ENCODE data around the gene LRBA.
"Not testable (repeated sequence)": the region's sequence is repeated elsewhere in the genome, so short reads cannot be mapped to it uniquely, and the experiment has no call there.

Gene LRBA

DNA sequence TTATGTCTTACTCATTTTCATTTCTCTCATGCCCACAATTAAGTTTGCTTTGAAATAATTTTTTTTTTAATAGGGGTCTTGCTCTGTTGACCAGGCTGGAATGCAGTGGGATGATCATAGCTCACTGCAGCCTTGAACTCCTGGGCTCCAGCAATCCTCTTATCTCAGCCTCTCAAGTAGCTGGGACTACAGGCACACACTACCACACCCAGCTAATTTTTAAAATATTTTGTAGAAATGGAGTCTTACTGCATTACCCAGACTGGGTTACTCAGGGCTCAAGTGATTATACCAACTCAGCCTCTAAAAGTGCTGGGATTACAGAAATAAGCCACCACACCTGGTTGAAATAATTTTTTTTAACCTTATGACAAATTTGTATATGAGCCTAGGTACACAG is 452.3 kb downstream of the LRBA start:
- DNase-seq (ENCODE audit: low read depth) = no peak

DNA sequence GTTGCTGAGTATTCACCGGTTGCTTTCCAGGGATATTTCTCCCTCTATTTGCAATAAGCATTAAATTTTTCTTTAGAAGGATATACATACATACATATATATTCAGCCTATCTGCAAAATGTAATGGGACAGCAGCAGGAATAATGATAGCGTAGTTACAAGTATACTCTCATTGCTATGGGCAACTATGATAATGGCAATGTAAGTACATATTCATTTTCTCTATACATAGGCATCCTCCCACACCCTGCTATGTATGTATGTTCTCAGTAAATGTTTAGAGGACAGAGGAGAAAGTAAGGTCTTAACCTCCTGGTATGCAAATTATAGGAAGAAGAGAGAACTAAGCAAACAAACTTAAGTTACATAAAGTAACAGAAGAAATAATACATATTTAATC is 452.8 kb downstream of the LRBA start:
- DNase-seq (ENCODE audit: low read depth) = no peak

DNA sequence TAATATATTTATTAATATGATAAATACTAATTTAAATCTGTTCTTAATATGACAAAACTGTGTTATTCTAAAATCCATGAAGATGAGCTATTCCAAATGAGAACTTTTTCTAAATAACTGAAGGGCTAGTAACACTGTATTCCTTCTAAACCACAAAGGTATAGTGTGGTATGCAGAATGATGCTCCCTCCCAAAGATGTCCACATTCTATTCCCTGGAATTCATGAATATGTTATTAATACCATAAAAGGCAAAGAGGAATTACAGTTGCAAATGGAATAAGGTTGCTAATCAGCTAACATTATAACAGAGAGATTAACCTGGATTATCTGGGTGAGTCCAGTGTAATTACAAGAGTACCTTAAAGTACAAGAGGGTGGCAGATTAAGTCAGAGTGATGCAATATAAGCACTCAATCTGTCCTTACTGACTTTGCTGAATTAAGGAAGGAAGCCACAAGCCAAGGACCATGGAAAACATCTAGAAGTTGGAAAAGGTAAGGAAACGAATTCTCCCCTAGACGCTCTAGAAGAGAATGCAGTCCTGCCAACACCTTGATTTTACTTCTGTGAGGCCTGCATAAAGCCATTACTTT is 453.8 kb downstream of the LRBA start:
- no peak for DNase-seq (ENCODE audit: low read depth)

- not testable (repeated sequence) for DNase-seq (ENCODE audit: low read depth)
Measured at GRCh38 chr4:150557811-150558210, 457.3 kb downstream of the LRBA start.

- no peak for DNase-seq (ENCODE audit: low read depth)
Measured at GRCh38 chr4:150547154-150547838, 467.8 kb downstream of the LRBA start.

DNA sequence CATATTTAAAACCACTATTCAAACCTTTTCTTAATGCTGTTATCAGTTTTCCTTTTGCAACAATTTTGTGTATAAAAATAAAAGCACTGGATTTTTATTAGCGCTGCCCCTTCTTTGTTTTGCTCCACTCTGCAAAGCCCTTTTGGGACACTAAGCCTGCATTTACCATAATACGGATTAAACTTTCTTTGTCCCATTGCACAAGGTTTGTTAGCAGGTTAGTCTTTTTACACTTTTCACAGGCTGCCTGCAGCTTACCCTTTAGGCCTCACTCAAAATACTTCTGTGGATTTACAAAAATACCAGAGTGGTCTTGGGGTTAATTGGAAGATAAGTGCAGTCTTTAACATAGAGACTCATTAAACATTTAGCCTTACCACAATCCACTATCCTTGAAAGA is 468.8 kb downstream of the LRBA start:
- DNase-seq (ENCODE audit: low read depth) = no peak

DNA sequence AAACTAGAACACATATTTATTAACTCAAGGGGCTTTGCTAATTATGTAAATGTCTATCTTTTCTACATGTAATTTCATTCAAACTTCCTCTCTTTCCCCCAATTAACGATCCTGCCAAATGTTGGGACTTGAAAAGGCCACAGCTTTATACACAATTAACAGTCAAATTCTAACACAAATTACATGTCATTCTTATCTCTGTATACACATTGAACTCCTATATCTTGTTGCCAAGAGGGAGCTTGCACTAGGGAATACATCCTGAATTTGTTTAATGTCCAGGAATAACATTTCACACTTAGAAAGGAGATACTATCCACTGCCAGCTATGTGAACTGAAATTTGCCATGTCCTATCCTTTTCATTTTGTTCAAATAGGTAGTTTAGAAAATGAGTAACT is 472.0 kb downstream of the LRBA start:
- no peak for DNase-seq (ENCODE audit: low read depth)

DNA sequence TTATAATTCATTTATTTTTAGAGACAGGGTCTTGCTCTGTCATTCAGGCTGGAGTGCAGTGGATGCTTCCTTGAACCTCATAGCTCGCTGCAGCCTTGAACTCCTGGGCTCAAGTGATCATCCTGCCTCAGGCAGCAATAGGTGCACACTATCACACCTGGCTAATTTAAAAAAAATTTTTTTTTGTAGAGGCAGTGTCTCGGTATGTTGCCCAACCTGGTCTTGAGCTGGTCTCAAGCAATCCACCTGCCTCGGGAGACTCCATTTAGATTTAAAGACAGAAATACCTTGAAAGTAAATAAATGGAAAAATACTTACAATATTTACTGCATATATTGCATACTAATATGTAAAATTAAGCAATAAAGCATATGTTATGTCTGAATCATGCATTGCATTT is 473.4 kb downstream of the LRBA start:
- no peak for DNase-seq (ENCODE audit: low read depth)

DNA sequence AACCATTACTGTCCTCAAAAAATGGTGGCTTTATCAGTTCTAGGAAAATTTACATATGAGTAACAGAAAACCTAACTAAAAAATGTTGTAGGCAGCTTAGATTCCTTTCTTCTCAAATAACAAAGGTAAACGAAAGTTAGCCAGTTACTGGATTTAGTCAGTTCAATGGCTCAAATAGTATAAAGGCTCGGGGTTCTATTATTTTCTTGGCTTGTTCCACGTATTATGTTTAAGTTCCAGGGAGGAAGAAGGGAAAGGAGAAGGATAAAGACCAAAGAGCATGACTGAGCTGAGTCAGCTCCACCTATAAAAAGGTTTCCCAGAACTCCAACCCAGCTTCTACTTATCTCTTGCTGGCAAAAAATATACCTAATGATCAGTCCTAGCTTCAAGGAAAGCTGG is 474.1 kb downstream of the LRBA start:
- DNase-seq (ENCODE audit: low read depth) = no peak

- DNase-seq (ENCODE audit: low read depth) = no peak
Measured at GRCh38 chr4:150540536-150540935, 474.5 kb downstream of the LRBA start.

DNA sequence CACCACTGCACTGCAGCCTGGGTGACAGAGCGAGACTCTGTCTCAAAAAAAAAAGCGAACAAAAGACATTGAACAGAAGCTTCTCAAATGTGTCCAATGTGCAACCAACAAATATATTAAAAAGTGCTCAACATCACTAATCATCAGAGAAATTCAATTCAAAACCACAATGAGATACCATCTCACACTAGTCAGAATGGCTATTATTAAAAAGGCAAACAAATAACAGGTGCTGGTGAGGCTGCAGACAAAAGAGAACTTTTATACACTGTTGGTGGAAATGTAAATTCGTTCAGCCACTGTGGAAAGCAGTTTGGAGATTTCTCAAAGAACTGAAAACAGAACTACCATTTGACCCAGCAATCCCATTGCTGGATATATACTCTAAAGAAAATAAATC is 477.2 kb downstream of the LRBA start:
- not testable (repeated sequence) for DNase-seq (ENCODE audit: low read depth)

DNA sequence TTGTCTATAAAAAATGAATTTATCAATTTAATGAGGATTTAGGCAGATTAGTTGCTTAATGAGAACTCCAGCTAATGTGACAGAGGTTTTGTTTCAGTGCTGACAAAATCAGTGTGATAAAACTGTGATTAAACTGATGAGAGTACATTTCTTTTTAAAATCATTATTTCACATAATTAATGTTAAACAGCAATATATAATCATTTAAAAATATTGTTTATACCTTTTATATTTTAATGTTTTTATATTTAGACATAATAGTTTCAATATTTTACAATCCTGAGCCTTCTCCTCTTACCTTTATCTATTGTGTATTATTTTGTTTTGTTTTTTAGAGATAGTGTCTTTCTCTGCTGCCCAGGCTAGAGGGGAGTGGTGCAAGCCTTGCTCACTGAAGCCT is 480.3 kb downstream of the LRBA start:
- no peak for DNase-seq (ENCODE audit: low read depth)

- no peak for DNase-seq (ENCODE audit: low read depth)
Measured at GRCh38 chr4:150533673-150534072, 481.4 kb downstream of the LRBA start.

DNA sequence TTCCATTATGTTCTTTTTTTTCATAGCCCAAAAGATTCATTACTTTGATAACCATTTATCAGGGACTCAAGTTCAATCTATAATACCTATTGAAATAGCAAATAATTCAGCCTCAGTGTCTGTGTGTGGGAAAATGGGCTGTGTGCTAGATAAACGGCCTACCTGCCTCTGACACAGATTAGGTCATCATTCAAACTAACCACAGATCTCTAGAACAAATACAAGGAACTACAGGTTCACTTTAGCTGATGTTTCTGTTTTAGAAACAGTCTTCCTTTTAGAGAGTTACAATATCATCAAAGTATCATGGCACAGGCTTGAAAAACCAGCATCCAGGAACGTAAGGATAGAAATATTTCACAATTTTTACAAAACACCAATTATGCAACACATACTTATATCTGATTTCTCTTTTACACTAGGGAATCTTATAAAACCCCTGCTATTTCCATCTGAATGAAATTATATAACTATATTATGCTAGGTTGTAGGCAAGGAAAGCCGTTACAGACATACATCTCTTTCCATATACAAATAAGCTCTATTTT is 489.7 kb downstream of the LRBA start:
- DNase-seq (ENCODE audit: low read depth) = no peak

GRCh38 chr4:150518559-150518958 is 496.5 kb downstream of the LRBA start:
- DNase-seq (ENCODE audit: low read depth) = no peak

DNA sequence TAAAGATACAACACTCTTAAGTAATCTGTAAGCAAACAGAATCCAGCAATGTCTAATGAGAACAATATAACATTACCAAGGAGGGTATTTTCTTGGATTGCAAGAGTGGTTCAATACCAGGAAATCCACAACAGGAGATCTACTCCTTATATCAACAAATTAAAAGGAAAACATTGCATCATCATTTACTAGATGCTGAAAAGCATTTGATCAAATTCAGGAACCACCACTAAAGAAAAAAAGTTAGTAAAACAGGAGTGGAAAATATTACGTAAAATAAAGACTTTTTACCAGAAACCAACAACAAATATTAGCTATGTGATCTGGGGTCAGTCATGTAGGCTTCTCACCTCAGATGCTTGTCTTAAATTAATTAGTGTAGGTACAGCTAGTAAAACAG is 499.9 kb downstream of the LRBA start:
- DNase-seq (ENCODE audit: low read depth) = no peak

DNA sequence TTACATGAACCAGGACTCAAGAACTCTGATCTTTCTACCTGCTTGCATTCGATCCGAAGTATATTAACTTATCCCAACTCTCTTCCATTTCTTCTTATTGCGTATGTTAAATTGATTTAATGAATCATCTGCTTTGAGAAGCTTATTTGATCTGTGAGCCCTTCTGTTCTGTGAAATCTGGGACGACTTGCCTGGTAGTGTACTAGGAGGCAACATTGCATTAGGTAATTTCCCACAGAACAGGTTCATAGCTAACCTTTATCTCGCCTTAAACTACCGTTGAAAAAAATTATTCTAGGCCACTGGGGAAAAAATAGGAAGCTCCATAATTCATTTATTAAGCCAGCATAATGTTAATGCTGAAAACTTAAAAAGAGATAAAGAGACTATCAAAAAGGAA is 500.4 kb downstream of the LRBA start:
- no peak for DNase-seq (ENCODE audit: low read depth)

GRCh38 chr4:150510176-150510865 is 504.8 kb downstream of the LRBA start:
- no peak for DNase-seq (ENCODE audit: low read depth)

- DNase-seq (ENCODE audit: low read depth) = not testable (repeated sequence)
Measured at GRCh38 chr4:150507656-150508055, 507.4 kb downstream of the LRBA start.

DNA sequence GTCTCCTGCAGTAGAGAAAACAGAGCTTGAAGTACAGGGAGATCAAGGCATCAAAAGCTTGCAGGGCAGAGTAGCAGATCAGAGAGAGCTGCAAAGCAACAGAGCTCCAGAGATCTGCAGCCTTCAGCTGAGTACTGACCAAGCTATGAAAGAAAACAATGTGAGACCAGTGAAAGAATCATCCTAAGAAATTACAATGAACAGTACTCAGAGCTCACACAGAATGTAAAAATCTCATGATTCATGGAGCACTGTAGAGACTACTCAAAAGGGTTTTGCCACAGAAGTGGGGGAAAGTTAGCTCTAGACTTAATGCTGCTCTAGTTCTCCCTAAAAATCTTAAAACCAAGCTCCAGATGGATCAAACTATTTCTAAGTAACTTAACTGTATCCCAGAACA is 513.1 kb downstream of the LRBA start:
- no peak for DNase-seq (ENCODE audit: low read depth)

DNA sequence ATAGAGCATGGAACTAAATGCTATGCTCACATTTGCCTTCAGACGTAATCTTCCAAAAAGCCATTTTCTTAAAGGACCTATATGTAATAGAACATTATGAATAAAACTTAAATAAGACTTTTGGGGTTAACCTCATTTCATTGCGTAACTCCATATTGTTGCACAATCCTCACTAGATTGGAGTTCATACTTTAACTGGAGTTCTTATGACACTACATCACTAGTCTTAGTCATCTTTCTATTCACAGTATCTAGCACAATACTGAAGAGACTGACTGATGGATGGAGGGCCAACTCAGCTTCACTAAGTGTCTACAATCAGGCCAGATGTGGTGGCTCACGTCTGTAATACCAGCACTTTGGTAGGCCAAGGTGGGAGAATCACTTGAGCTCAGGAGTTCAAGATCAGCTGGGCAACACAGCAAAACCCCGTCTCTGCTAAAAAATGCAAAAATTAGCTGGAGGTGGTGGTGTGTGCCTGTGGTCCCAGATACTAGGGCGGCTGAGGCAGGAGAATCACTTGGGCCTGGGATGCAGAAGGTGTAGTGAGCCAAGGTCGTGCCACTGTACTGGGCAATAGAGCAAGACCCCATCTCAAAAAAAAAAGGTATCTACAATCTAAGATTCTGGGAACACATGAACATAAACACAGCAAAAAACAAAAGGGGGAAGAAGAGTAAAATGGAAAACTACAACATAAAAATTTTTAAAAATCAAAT is 513.9 kb downstream of the LRBA start:
- no peak for DNase-seq (ENCODE audit: low read depth)

DNA sequence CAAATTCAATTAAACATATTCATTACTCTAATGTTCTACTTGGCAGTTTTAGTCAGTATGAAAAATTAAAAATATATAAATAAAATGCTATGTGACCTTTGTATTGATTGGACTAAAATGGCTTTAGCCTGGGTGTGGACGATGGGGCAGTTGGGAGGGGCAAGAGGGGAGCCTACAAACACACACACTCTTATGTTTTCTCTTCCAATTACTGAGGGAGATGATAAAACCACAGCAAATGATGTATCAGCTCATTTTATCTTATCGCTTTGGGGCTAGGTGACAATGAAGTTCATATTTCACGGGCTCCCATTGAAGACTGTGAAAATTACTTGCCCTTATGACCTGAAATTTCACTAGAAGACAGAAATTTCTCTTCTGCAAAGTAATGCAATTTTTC is 517.5 kb downstream of the LRBA start:
- no peak for DNase-seq (ENCODE audit: low read depth)

DNA sequence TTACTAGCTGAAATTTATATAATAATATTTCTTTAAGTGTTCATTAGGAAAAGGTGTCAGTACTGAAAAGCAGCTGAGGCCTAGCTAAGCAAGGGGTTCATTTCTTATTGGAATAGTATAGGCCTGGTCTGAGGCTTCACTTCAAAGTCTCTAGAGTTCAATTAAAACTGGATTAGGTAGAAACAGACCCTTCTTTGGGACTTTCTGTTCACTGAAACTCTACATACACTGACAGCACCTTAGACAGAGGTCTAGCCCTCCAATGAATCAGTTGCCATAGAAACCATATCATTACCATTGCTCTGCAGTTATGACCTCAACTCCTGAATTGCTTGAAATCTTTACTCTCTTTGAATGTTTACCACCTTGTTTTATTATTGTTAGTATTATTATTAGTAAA is 519.5 kb downstream of the LRBA start:
- DNase-seq (ENCODE audit: low read depth) = no peak

All from activated T-cell treated with anti-CD3 and anti-CD28 coated beads for 48 hours (primary cell).